Fibroblast of the aortic adventitia (primary cell): Measurements from ENCODE around the gene NLK. TPM values are rescaled to one million over a fixed set of nuclear protein-coding genes. Genes with fewer than 3 reads are reported as not detected.

Experiments
- DNase-seq: peaks from one replicate; pipeline ENCODE4 v3.0.0-alpha.2; 2010; ENCODE audit warnings: low read depth
- H3K4me3 ChIP-seq: 2 replicates; pipeline ENCODE4 v1.5.1; 2011; ENCODE audit warnings: low read depth, mild to moderate bottlenecking, control low read depth, low read length, moderate library complexity
- total RNA-seq: library from RNA; depleted of rRNA; stranded (reverse); fragments of >200 nt; gene quantifications from 2 replicates; pipeline ENCODE4 v1.2.3, GENCODE V29; 2012; ENCODE audit warnings: low replicate concordance
- TF ChIP-seq, protein P1 (sequence below): IDR thresholded peaks from 2 replicates; pipeline ENCODE4 v1.5.1; 2011; ENCODE audit warnings: mild to moderate bottlenecking, low read length, control low read depth, inconsistent platforms; ENCODE audit not compliant: insufficient read depth

Gene NLK
- total RNA-seq, 1 donor = 12.2 TPM

DNA sequence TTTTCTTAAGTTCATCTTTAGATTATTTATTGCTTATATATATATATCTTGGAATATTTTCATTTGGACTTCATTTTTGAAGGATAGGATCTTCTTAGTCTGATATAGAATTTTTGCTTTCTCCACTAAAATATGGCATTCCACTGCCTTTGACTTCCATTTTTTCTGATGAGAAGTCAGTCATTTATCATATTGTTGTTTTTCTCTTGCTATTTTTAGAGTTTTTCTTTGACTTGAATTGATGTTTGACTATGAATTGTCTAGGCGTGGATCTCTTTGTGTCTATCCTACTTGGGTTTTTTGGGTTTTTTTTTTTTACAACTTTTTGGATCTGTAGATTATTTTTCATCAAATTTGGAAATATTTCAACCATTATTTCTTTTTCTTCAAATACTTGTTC lies 67.7 kb downstream of the NLK start:
- H3K4me3 ChIP-seq = no peak overlapping the region
- DNase-seq = no peak
- TF ChIP-seq, protein P1, sequence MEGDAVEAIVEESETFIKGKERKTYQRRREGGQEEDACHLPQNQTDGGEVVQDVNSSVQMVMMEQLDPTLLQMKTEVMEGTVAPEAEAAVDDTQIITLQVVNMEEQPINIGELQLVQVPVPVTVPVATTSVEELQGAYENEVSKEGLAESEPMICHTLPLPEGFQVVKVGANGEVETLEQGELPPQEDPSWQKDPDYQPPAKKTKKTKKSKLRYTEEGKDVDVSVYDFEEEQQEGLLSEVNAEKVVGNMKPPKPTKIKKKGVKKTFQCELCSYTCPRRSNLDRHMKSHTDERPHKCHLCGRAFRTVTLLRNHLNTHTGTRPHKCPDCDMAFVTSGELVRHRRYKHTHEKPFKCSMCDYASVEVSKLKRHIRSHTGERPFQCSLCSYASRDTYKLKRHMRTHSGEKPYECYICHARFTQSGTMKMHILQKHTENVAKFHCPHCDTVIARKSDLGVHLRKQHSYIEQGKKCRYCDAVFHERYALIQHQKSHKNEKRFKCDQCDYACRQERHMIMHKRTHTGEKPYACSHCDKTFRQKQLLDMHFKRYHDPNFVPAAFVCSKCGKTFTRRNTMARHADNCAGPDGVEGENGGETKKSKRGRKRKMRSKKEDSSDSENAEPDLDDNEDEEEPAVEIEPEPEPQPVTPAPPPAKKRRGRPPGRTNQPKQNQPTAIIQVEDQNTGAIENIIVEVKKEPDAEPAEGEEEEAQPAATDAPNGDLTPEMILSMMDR = no peak

DNA sequence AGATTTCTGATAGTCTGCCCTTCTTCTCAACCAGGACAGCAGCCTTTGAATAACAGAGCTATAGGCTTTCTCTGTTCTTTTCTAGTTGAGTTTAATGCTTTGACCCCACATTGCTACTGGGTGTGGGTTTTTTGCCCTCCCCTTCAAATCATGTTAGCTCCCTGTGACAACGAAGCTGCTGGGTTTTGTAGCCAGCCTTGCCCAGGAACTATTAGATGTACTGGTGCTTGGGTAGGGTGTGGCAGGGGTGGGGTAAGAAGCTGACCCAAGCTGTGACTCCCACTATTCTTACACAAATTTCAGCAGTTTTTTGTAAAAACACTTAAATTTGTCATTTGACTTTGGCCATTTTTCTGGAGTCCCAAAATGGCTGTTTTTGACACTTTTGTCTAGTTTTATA lies 69.7 kb downstream of the NLK start:
- H3K4me3 ChIP-seq = no peak overlapping the region
- no peak for DNase-seq
- TF ChIP-seq, protein P1 = no peak

DNA sequence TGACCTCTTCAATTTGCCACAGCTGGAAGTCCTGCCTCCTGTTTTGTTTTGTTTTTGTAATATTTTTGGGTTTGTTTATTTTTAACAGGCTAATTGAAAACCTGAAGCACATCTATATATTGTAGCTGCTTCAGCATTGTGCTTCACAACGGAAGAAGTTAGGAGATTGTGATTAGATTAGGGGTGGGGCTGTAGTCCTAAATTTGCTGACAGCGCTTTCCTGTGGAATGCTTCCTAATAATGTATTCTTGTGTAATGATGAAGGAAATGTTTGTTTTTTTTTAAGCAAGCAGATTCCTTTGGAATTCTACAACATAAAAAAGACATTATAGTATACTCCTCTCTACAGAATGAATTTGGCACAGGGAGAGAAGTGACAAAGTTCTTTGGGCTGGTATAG lies 70.1 kb downstream of the NLK start:
- H3K4me3 ChIP-seq = no peak overlapping the region
- TF ChIP-seq, protein P1 = no peak
- DNase-seq = peak; percentile 58

DNA sequence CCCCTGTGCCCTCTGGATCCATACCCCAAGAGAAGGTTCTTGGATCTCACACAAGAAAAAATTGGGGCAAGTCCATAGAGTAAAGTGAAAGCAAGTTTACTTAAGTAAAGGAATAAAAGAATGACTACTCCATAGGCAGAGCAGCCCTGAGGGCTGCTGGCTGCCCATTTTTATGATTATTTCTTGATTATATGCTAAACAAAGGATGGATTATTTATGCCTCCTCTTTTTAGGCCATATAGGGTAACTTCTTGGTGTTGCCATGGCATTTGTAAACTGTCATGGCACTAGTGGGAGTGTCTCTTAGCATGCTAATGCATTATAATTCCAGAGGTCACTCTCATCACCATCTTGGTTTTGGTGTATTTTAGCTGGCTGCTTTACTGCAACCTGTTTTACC lies 70.8 kb downstream of the NLK start:
- DNase-seq = peak; percentile 21
- TF ChIP-seq, protein P1 = no peak

DNA sequence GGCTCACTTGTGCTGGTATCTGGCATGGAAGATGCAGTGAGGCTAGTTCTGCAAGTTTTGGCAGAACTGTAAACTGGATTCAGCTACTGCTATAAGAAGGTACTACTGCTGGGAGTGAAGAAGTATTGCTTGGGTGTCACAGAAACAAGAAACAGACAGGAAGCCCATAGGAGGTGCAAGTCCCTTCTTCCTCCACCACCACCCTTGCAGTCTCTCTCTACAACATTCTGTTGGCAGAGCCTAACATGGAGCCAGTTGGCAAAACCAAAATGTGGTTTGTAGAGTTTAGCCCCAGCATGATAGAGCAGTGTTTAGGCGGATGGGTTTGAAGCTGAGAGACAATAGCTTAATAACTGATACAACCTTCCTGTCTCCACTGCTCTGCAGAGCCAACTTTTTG lies 72.6 kb downstream of the NLK start:
- DNase-seq = no peak
- no peak overlapping the region for H3K4me3 ChIP-seq
- TF ChIP-seq, protein P1 = no peak

More for the DNA sequence above, 70.8 kb downstream of the NLK start:
- H3K4me3 ChIP-seq = no peak overlapping the region

DNA sequence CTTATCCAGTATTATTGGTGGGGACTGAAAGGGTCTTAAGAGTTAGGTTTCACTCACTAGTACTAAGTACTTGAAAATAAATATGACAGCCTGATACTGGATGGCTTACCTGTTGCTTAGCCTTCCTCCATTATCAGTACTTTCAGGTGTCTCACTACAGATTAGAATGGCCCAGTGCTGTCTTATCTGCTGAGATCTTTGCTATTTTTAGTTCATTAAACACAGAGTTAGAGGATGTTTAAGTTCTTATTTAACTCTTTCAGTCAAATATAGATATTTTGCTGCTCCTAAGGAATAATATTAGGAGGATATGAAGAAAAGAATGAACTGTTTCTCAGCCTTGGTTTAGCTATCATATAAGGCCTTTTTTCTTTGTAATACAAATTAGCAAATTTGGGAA lies 74.8 kb downstream of the NLK start:
- TF ChIP-seq, protein P1 = no peak
- no peak overlapping the region for H3K4me3 ChIP-seq
- no peak for DNase-seq

DNA sequence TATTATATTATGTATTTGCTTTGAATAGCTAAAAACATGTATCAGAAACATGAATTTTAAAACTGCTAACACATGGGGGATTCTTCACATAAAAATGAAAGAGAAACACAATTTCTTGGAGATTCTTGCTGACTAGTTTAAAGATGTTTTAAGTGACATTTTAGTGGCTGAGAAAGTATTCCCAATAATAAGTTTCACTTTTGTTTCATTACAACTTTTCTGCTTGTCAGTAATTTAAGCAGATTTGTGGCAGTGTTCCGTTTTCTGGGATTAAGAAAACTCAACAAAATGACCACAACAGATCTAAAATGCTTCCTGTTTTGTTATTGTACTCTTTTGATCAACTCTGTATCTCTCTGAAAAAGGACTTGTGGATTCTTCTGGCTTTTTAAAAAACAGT lies 75.9 kb downstream of the NLK start:
- TF ChIP-seq, protein P1 = no peak
- DNase-seq = no peak
- H3K4me3 ChIP-seq = no peak overlapping the region
